ENCODE measurements around the gene AACS. TPM values are rescaled to one million over a fixed set of nuclear protein-coding genes. Genes with fewer than 3 reads are reported as not detected.

Gene AACS
- total and polyA plus RNA-seq, 2 of the 4 experiments (the other 2 are of a cell fraction), result 22.0 to 24.9 TPM

GRCh38 chr12:125057708-125058107 lies 7.5 kb upstream of the AACS start:
- intact Hi-C loops (cut with micrococcal nuclease), result no loop called here
- Histone ChIP-seq H2BK15ac (ENCODE audit: low read depth, low read length) (no peak overlapping the region), H2AK5ac (ENCODE audit: low read depth, low read length) (no peak overlapping the region), H2BK120ac (ENCODE audit: low read depth, low read length) (no peak overlapping the region), H4K20me1 (ENCODE audit: insufficient read depth, low read length) (no peaks in the 10 kb centered on the region), H3K23ac (ENCODE audit: low read depth, low read length) (no peak overlapping the region), H3K9me3 (ENCODE audit: control insufficient read depth, insufficient read depth, low read length) (no peaks in the 10 kb centered on the region), H3K4me2 (ENCODE audit: low read depth, low read length) (no peak overlapping the region), H2BK20ac (ENCODE audit: low read depth, low read length) (no peak overlapping the region), H3K14ac (replicated peaks; ENCODE audit: low read depth, low read length) (no peak overlapping the region), H3K27me3 (ENCODE audit: control insufficient read depth, insufficient read depth, low read length) (peaks cover 2% of the 10 kb centered on the region; the same call in 1 of the 2 replicates), H3K4me1 (ENCODE audit: control insufficient read depth, insufficient read depth, low read length) (no peaks in the 10 kb centered on the region), H3K18ac (ENCODE audit: low read depth, low read length) (no peak overlapping the region), H4K91ac (ENCODE audit: insufficient read depth, low read depth, low read length) (no peak overlapping the region), H2BK5ac (ENCODE audit: low read depth, low read length, poor library complexity, severe bottlenecking) (no peak overlapping the region), H3K4ac (ENCODE audit: low read depth, low read length) (no peak overlapping the region), H3K9ac (ENCODE audit: low read depth, low read length) (no peak overlapping the region), H3K56ac (ENCODE audit: extremely low read depth, insufficient read depth, low read length) (no peak overlapping the region), H4K5ac (ENCODE audit: low read depth, low read length) (no peak overlapping the region), H4K8ac (ENCODE audit: low read depth in 2 of 2, low read length in 2 of 2) (no peak overlapping the region), H2AFZ (replicated peaks; ENCODE audit: low read length, poor library complexity) (no peak overlapping the region), H3K27ac (ENCODE audit: insufficient read depth, low read length) (no peak overlapping the region), H3K9me1 (ENCODE audit: insufficient read depth, low read length) (no peaks in the 10 kb centered on the region), H3K4me3 (ENCODE audit: insufficient read depth, low read depth, low read length) (no peak overlapping the region), H2AK9ac (replicated peaks; ENCODE audit: low read depth, low read length, poor library complexity) (no peak overlapping the region), H3K36me3 (ENCODE audit: control insufficient read depth, insufficient read depth, low read length) (no peaks in the 10 kb centered on the region), H3K79me1 (ENCODE audit: low read depth in 1 of 2, low read length in 2 of 2) (no peaks in the 10 kb centered on the region)
- in situ Hi-C loops (cut with MboI; ENCODE audit: low sequenced_read_pairs), result no loop called here
- 48% methylated on average over 2 of the region's 5 CpGs; no CpG with 5 or more reads in 1 of the 2 experiments for WGBS, 2 experiments (ENCODE audit: extremely low coverage in 2 of 2, insufficient read length in 1 of 2)
- dilution Hi-C loops (cut with HindIII; ENCODE audit: low sequenced_read_pairs, unreplicated experiment), result no loop called here
- BruUV-seq (replicated peaks), result no TSS peak
- POLR2A ChIA-PET (ENCODE audit: unreplicated experiment), result no interaction called here
- no peak for TF ChIP-seq NFE2L2 (IDR thresholded peaks at IDR 0.05; ENCODE audit: low read depth, low read length)
- no peak for TF ChIP-seq SMC3 (IDR thresholded peaks at IDR 0.05; ENCODE audit: low read depth, low read length)
- no peak for TF ChIP-seq CTCF (conservative IDR thresholded peaks at IDR 0.05; ENCODE audit: low read depth, low read length)
- TF ChIP-seq CEBPB (IDR thresholded peaks at IDR 0.05; ENCODE audit: low read depth, low read length), result no peak
- no peak for TF ChIP-seq CHD1 (IDR thresholded peaks at IDR 0.05; ENCODE audit: low read depth, low read length)
- DNase-seq (no peak), ATAC-seq (ENCODE audit: low read depth) (no peak)
- CTCF ChIA-PET, result no interaction called here
